CD4-positive, alpha-beta memory T cell (primary cell): Measurements from ENCODE around the gene GPR176. TPM values are rescaled to one million over a fixed set of nuclear protein-coding genes. Genes with fewer than 3 reads are reported as not detected.

Experiments
- CTCF ChIA-PET: fragments of 350-600 bp; sonication (Branson Sonifier 250); formaldehyde crosslinking; loops from one replicate; lab custom pipeline; 2021; ENCODE audit warnings: inconsistent platforms; ENCODE audit not compliant: partially characterized antibody; lab: Charles Lee
- POLR2A ChIA-PET: fragments of 350-600 bp; sonication (Branson Sonifier 250); formaldehyde crosslinking; loops from one replicate; lab custom pipeline; 2021; ENCODE audit not compliant: partially characterized antibody; lab: Charles Lee
- DNase-seq, 5 donors: peaks; one replicate each; pipeline versions ENCODE4 v3.0.0 to v3.0.0-alpha.2; 2020 to 2022; ENCODE audit warnings: mixed read lengths in 1 of 5
- H3K27ac ChIP-seq: one replicate; pipeline ENCODE4 v1.7.0; 2013; ENCODE audit warnings: low read depth, low read length
- H3K27me3 ChIP-seq: 2 replicates; pipeline ENCODE4 v1.7.0; 2013; ENCODE audit warnings: mild to moderate bottlenecking, low read length, moderate library complexity; ENCODE audit not compliant: insufficient read depth
- H3K36me3 ChIP-seq: 2 replicates; pipeline ENCODE4 v1.7.0; 2013; ENCODE audit warnings: mild to moderate bottlenecking, low read length, moderate library complexity; ENCODE audit not compliant: insufficient read depth
- H3K4me1 ChIP-seq: 2 replicates; pipeline ENCODE4 v1.7.0; 2013; ENCODE audit warnings: mild to moderate bottlenecking, low read length, moderate library complexity; ENCODE audit not compliant: insufficient read depth
- H3K4me3 ChIP-seq, 2 donors: one replicate each; pipeline ENCODE4 v1.7.0; 2013; ENCODE audit warnings: low read length in 2 of 2, mild to moderate bottlenecking in 1 of 2
- H3K9me3 ChIP-seq, 2 donors: one replicate each; pipeline ENCODE4 v1.7.0; 2013; ENCODE audit warnings: low read length in 2 of 2, control low read depth in 1 of 2; ENCODE audit not compliant: control insufficient read depth in 1 of 2
- H3K27ac Mint-ChIP-seq, 7 donors: one replicate each; pipeline ENCODE4 v1.8.0; 2020 to 2021; ENCODE audit warnings: mixed read lengths in 7 of 7, mild to moderate bottlenecking in 6 of 7, inconsistent platforms in 3 of 7, moderate library complexity in 3 of 7
- H3K27me3 Mint-ChIP-seq, 2 donors: one replicate each; pipeline ENCODE4 v1.8.0; 2020 to 2021; ENCODE audit warnings: mixed read lengths in 2 of 2
- H3K36me3 Mint-ChIP-seq, 2 donors: one replicate each; pipeline ENCODE4 v1.8.0; 2020 to 2021; ENCODE audit warnings: mixed read lengths in 2 of 2, inconsistent platforms in 1 of 2, mild to moderate bottlenecking in 1 of 2
- H3K4me1 Mint-ChIP-seq, 4 donors: one replicate each; pipeline ENCODE4 v1.8.0; 2020 to 2021; ENCODE audit warnings: mixed read lengths in 4 of 4, mild to moderate bottlenecking in 1 of 4
- H3K4me3 Mint-ChIP-seq, 8 donors: one replicate each; pipeline ENCODE4 v1.8.0; 2020 to 2021; ENCODE audit warnings: mixed read lengths in 8 of 8, mild to moderate bottlenecking in 7 of 8, moderate library complexity in 6 of 8, inconsistent platforms in 3 of 8
- H3K9me3 Mint-ChIP-seq, 8 donors: one replicate each; pipeline ENCODE4 v1.8.0; 2020 to 2021; ENCODE audit warnings: mixed read lengths in 8 of 8, mild to moderate bottlenecking in 5 of 8, inconsistent platforms in 3 of 8, moderate library complexity in 1 of 8
- intact Hi-C: fragments of 100-400 bp; cut with micrococcal nuclease; formaldehyde crosslinking; loops from one replicate; pipeline ENCODE4 v1.15.1; 2023
- polyA plus RNA-seq, 2 donors: library from polyadenylated mRNA; unstranded; fragments of 300-500 nt; fragmentation: Illumina TruSeq; gene quantifications; one replicate each; pipeline ENCODE4 v1.2.3, GENCODE V29; 2021
- total RNA-seq, 2 experiments: library from RNA; stranded (reverse); gene quantifications; one replicate each; pipeline ENCODE4 v1.2.3, GENCODE V29; 2021

Gene GPR176
- total and polyA plus RNA-seq, 4 experiments from 2014 or later = not detected

DNA sequence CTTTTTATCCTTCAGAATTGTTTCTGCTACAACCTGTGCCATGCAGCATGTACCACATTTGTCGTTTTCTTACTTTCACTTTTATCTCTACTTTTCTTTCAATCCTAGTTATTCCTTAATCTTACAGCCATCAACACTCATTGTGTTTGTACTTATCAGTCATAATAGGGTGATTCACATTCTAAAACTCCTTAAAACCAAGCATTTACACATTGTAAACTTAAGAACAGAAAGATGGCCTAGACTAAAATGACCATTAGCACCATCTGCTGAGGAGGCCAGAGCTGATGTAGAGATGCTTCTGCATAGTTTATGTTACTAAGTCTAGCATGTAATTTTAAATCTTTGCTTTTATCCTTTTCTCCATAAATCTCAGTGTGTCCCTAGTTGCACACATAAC is 39.3 kb upstream of the GPR176 start:
- intact Hi-C loops = no loop called here
- H3K4me3 Mint-ChIP-seq = no peak overlapping the region
- no peak for DNase-seq
- H3K9me3 ChIP-seq = no peaks in the 10 kb centered on the region
- ChIA-PET CTCF (no interaction called here), POLR2A (no interaction called here)
- H3K4me1 ChIP-seq = no peaks in the 10 kb centered on the region
- no peaks in the 10 kb centered on the region for H3K4me1 Mint-ChIP-seq
- H3K9me3 Mint-ChIP-seq = no peaks in the 10 kb centered on the region
- H3K27me3 Mint-ChIP-seq = no peaks in the 10 kb centered on the region
- H3K36me3 Mint-ChIP-seq = peaks cover 42% of the 10 kb centered on the region in 2 donors
- H3K27ac Mint-ChIP-seq = no peak overlapping the region
- peaks cover 13% of the 10 kb centered on the region for H3K36me3 ChIP-seq
- H3K27me3 ChIP-seq = no peaks in the 10 kb centered on the region
- no peak overlapping the region for H3K4me3 ChIP-seq
- no peak overlapping the region for H3K27ac ChIP-seq

DNA sequence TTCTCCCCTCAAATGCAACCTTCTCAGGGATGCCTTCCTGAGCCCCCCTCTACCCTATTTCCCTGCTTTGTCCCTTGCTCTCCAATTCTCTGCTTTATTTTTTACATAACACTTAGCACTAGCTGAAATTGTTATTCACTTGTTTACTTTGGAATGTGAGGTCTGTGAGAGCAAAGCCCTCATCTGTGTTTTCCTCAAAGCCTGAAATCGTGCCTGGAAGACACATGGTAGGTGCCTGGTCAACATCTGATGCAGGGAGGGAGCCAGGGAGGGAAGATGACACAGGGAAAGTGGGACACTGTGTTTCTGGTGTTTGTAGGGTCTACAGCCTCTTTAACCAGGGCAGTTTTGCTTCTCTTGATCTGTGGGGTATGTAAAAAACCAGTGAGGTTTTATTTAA is 37.4 kb upstream of the GPR176 start:
- H3K36me3 ChIP-seq = peaks cover 12% of the 10 kb centered on the region
- no peak for DNase-seq
- no peaks in the 10 kb centered on the region for H3K9me3 ChIP-seq
- no peak overlapping the region for H3K27ac ChIP-seq
- Mint-ChIP-seq H3K9me3 (no peaks in the 10 kb centered on the region), H3K4me3 (no peak overlapping the region), H3K36me3 (peaks cover 43 to 48% of the 10 kb centered on the region in 2 donors), H3K27ac (no peak overlapping the region), H3K4me1 (no peaks in the 10 kb centered on the region), H3K27me3 (no peaks in the 10 kb centered on the region)
- intact Hi-C loops = no loop called here
- H3K4me3 ChIP-seq = no peak overlapping the region
- H3K27me3 ChIP-seq = no peaks in the 10 kb centered on the region
- H3K4me1 ChIP-seq = no peaks in the 10 kb centered on the region
- ChIA-PET CTCF (no interaction called here), POLR2A (no interaction called here)

DNA sequence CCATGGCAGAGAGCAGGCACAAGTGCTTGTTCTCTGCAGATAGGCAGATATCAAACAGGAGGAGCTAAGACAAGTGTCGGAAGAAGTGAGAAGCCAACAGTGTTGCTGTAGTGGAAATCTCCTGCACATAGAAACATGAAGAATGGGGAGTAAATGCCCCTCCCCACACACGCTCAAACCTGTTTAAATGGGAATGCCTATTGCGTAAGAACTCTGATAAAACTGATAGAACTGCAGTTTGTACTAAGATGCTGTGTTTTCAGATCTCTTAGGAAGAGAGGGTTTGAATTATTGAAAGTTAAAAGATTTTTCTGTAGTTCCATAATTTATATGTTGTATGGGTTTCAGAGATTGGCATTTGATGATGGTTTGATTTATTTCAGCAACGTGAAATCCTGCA is 33.5 kb upstream of the GPR176 start:
- peaks cover 10% of the 10 kb centered on the region for H3K36me3 ChIP-seq
- H3K4me3 Mint-ChIP-seq = no peak overlapping the region

DNA sequence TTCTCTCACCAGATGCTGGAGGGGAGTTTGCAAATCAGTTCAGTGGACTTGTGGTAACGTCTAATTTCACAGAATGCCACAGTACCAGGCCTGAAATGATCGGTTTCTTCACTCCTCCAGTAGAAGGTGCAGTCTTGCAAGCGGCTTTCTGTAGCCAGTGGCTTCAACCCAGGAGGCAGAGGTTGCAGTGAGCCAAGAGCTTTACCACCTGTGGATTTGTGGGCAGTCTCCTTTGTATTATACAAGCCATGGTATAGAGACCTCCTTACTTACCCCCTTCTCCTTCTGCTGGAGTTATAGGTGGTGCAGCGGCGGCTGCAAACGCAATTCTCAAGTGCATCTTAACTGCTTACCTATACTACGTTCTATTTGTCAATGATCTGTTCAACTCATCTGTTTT is 31.5 kb upstream of the GPR176 start:
- Histone ChIP-seq H3K27ac (no peak overlapping the region), H3K36me3 (peaks cover 7% of the 10 kb centered on the region), H3K27me3 (no peaks in the 10 kb centered on the region), H3K9me3 (no peaks in the 10 kb centered on the region), H3K4me3 (no peak overlapping the region), H3K4me1 (no peaks in the 10 kb centered on the region)
- intact Hi-C loops = no loop called here
- Mint-ChIP-seq H3K36me3 (peaks cover 43 to 54% of the 10 kb centered on the region in 2 donors), H3K4me1 (no peaks in the 10 kb centered on the region), H3K27ac (no peak overlapping the region), H3K9me3 (no peaks in the 10 kb centered on the region), H3K27me3 (no peaks in the 10 kb centered on the region), H3K4me3 (no peak overlapping the region)
- no peak for DNase-seq
- POLR2A ChIA-PET = no interaction called here
- CTCF ChIA-PET = no interaction called here

More for the DNA sequence above, 33.5 kb upstream of the GPR176 start:
- POLR2A ChIA-PET = no interaction called here
- H3K27me3 ChIP-seq = no peaks in the 10 kb centered on the region
- H3K4me1 ChIP-seq = no peaks in the 10 kb centered on the region
- no peaks in the 10 kb centered on the region for H3K9me3 Mint-ChIP-seq
- no peak for DNase-seq
- H3K4me1 Mint-ChIP-seq = no peaks in the 10 kb centered on the region
- H3K36me3 Mint-ChIP-seq = peaks cover 57% of the 10 kb centered on the region in 2 donors
- CTCF ChIA-PET = no interaction called here
- peak overlapping the region in 1 of 7 donors; percentile 59 for H3K27ac Mint-ChIP-seq
- no peak overlapping the region for H3K27ac ChIP-seq
- intact Hi-C loops = no loop called here
- no peak overlapping the region for H3K4me3 ChIP-seq
- H3K27me3 Mint-ChIP-seq = no peaks in the 10 kb centered on the region
- H3K9me3 ChIP-seq = no peaks in the 10 kb centered on the region

DNA sequence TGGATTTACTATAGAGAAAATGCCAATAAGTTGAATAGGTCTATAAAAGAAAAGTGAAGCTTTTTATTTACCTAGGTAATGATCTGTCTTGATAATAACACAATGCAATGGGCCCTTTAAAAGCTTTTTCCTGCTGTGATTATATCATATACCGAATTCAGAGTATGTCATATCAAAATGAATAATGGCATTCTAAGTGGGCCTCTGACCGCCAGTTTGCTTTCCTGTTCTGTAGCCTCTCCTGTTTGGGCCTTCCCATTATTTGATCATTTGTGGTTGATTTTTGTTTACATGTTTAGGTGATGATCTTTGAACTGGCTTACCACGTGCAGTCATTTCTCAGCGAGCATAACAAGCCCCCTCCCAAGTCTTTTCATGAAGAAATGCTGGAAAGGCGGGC is 28.8 kb upstream of the GPR176 start:
- H3K36me3 Mint-ChIP-seq = peaks cover 45 to 58% of the 10 kb centered on the region in 2 donors

DNA sequence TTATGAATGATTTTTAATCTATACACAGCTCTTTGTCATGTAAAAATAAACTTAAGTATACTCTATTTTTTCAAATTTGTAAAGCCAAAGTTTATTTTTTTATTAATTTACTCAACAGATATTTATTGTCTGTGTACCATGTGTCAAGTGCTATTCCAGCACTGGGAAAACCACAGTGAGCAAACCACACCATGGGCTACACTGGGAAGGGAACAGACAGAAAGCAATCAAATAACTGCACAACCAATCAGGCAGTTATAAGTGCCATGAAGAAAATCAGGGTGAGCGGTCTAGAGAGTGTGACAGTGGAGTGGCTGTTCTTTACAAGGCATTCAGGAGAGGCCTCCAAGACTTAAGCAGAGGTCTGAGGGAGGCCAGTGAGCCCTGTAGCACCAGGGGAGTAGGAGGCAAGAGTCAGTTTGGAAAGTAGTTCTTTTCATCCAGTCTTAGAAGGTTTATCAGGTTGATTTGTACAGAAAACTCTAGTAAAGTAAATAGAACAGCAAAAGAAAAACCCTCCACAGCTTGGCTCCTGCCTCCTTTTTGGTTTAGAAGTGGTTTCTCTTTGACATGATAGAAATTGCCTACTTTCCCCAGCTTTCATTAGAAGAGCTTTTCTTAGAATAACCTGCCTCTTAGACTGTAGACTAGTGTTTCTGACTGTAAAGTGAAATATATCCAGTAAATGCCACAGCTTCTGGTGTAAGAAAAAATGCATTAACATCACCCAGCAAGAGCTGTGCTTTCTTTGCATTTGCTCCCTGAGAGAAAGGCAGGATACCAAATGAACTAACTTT is 27.5 kb upstream of the GPR176 start:
- Mint-ChIP-seq H3K9me3 (no peaks in the 10 kb centered on the region), H3K4me1 (peaks cover 0 to under 1% (median 0%) of the 10 kb centered on the region in 4 donors), H3K36me3 (peaks cover 46 to 58% of the 10 kb centered on the region in 2 donors), H3K27me3 (no peaks in the 10 kb centered on the region), H3K27ac (peak overlapping the region in 2 of 7 donors; percentile 2 to 70), H3K4me3 (no peak overlapping the region)
- ChIA-PET CTCF (no interaction called here), POLR2A (no interaction called here)
- intact Hi-C loops = no loop called here
- Histone ChIP-seq H3K27ac (no peak overlapping the region), H3K9me3 (no peaks in the 10 kb centered on the region), H3K4me1 (no peaks in the 10 kb centered on the region), H3K27me3 (no peaks in the 10 kb centered on the region), H3K36me3 (no peaks in the 10 kb centered on the region), H3K4me3 (no peak overlapping the region)
- no peak for DNase-seq

More for the DNA sequence above, 28.8 kb upstream of the GPR176 start:
- Histone ChIP-seq H3K36me3 (no peaks in the 10 kb centered on the region), H3K4me1 (no peaks in the 10 kb centered on the region), H3K27me3 (no peaks in the 10 kb centered on the region), H3K27ac (no peak overlapping the region), H3K4me3 (no peak overlapping the region), H3K9me3 (no peaks in the 10 kb centered on the region)
- Mint-ChIP-seq H3K27ac (peak overlapping the region in 1 of 7 donors; percentile 15), H3K27me3 (no peaks in the 10 kb centered on the region), H3K4me3 (no peak overlapping the region), H3K9me3 (no peaks in the 10 kb centered on the region), H3K4me1 (no peaks in the 10 kb centered on the region)
- no peak for DNase-seq
- ChIA-PET CTCF (no interaction called here), POLR2A (no interaction called here)
- intact Hi-C loops = no loop called here

DNA sequence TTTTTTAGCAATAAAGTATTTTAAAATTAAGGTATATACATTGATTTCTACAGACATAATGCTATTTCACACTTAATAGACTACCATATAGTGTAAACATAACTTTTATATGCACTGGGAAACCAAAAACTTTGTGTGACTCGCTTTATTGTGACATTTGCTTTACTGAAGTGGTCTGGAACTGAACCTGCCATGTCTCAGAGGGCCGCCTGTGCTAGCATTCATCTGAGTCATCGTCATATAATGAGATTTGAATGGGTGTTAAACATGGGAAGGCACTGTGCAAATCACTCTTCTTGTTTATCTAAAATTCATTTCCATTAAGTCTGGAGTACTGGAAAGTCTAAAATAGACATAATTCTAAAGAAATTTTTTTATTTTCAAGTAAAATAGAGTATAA is 26.8 kb upstream of the GPR176 start:
- no peak overlapping the region for H3K27ac Mint-ChIP-seq
- CTCF ChIA-PET = no interaction called here
- intact Hi-C loops = no loop called here

More for the DNA sequence above, 26.8 kb upstream of the GPR176 start:
- Histone ChIP-seq H3K27ac (no peak overlapping the region), H3K4me3 (no peak overlapping the region), H3K36me3 (no peaks in the 10 kb centered on the region), H3K9me3 (no peaks in the 10 kb centered on the region), H3K27me3 (no peaks in the 10 kb centered on the region), H3K4me1 (no peaks in the 10 kb centered on the region)
- H3K4me1 Mint-ChIP-seq = peaks cover 0 to 1% (median 0%) of the 10 kb centered on the region in 4 donors
- H3K4me3 Mint-ChIP-seq = no peak overlapping the region
- no peaks in the 10 kb centered on the region for H3K27me3 Mint-ChIP-seq
- DNase-seq = no peak
- POLR2A ChIA-PET = no interaction called here
- H3K9me3 Mint-ChIP-seq = no peaks in the 10 kb centered on the region
- H3K36me3 Mint-ChIP-seq = peaks cover 50 to 58% of the 10 kb centered on the region in 2 donors
